ENCODE results near the gene SUPT4H1.
A peak's percentile ranks its signal among the peaks of the same experiment; 100 is the strongest.

SUPT4H1 gene

DNA sequence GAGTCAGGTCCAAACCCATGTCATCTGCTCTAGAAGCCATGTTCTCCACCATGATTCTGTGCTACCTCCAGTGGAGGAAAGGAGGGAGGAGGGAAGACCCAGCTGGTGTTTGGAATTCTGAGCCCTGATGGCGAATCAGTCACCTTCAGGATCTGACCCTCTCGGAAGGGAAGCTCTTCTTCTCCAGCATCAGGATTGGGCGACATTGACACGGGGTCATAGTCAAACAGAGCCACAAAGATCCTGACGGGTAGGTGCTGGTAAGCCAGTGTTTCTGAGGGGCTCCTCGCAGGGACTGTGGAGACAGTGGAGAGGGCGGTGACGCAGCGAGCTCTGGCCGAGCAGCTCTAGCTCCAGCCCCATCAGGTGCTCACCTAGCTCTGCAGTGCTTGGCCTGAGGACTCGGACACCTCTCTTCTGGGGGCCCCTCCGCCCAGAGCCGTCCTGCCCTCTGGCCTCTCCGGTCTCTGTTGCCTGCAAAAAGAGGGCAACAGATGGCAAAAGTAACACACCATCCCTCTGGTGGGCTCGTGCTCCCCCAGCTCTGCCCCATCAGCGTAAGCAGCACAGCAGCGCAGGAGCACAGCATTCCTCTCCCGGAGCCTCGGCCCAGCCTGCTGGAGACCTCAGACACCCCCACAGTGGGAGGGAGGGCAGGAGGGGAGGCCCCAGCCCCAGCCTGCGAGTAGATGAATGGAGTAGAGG, 44.4 kb downstream of the SUPT4H1 start:
- DNase-seq (ENCODE audit: low read depth): no peak
- TF ChIP-seq, protein P1, sequence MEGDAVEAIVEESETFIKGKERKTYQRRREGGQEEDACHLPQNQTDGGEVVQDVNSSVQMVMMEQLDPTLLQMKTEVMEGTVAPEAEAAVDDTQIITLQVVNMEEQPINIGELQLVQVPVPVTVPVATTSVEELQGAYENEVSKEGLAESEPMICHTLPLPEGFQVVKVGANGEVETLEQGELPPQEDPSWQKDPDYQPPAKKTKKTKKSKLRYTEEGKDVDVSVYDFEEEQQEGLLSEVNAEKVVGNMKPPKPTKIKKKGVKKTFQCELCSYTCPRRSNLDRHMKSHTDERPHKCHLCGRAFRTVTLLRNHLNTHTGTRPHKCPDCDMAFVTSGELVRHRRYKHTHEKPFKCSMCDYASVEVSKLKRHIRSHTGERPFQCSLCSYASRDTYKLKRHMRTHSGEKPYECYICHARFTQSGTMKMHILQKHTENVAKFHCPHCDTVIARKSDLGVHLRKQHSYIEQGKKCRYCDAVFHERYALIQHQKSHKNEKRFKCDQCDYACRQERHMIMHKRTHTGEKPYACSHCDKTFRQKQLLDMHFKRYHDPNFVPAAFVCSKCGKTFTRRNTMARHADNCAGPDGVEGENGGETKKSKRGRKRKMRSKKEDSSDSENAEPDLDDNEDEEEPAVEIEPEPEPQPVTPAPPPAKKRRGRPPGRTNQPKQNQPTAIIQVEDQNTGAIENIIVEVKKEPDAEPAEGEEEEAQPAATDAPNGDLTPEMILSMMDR (IDR thresholded peaks at IDR 0.05; ENCODE audit: low read length, missing control alignments): no peak
- no peak overlapping the region for H3K4me3 ChIP-seq (replicated peaks; ENCODE audit: low read depth, low read length)

DNA sequence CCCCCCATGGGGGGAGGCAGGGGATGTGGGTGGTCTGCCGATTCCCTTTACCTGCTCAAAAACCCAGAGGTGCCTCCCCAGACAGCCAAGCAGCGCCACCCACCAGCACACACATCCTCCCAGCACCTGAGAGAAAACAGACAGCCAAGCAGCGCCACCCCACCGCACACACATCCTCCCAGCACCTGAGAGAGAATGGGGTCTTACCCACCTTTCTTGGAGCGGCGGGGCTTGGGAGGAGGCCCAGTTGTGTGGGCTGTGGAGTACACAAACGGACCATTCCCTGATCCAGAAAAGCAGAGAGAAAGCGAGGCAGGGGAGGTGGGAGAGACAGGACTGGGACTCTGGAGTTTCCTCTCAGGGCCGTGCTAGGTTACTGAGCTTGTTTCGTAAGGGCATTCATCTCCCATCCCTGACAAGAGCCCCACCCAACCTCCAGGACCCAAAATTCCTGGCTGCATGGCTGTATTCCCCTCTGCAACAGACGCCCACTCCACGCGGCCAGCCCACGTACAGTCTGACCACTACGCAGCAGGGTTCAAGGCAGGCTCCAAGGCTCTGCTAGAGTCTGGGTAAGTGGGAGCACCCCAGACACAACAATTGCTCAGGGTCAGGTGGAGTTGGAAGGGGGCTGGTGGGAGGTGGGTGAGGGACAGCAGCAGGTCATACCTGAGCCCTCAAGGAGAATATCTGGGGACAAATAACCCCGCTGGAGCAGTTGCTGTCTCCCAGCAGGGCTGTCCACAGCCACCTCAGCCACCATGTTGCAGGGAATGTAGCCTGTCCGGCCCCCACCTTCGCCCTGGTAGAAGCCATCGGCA, 45.7 kb downstream of the SUPT4H1 start:
- no peak overlapping the region for H3K4me3 ChIP-seq (replicated peaks; ENCODE audit: low read depth, low read length)
- TF ChIP-seq, protein P1 (IDR thresholded peaks at IDR 0.05; ENCODE audit: low read length, missing control alignments): no peak
- DNase-seq (ENCODE audit: low read depth): no peak

DNA sequence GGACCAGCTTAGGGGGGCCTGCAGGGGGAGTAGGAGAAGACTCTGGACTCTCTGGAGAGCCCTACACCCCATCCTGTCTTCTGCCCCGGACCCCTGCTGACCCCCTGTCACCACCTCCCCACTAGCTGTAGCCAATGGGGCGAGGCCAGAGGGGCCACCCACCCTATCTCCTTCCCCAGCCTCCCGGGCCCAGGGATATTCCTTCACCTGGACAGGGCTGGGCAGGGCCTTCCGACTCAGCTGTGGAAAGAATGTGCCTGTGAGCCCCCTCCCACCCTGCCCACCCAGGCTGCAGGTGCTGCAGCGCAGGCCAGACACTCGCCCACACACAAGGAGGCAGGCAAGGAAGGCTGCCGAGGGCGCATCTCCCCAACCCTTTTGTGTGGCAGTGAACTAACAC, 46.4 kb downstream of the SUPT4H1 start:
- TF ChIP-seq, protein P1 (IDR thresholded peaks at IDR 0.05; ENCODE audit: low read length, missing control alignments): no peak
- H3K4me3 ChIP-seq (replicated peaks; ENCODE audit: low read depth, low read length): no peak overlapping the region
- DNase-seq (ENCODE audit: low read depth): no peak

DNA sequence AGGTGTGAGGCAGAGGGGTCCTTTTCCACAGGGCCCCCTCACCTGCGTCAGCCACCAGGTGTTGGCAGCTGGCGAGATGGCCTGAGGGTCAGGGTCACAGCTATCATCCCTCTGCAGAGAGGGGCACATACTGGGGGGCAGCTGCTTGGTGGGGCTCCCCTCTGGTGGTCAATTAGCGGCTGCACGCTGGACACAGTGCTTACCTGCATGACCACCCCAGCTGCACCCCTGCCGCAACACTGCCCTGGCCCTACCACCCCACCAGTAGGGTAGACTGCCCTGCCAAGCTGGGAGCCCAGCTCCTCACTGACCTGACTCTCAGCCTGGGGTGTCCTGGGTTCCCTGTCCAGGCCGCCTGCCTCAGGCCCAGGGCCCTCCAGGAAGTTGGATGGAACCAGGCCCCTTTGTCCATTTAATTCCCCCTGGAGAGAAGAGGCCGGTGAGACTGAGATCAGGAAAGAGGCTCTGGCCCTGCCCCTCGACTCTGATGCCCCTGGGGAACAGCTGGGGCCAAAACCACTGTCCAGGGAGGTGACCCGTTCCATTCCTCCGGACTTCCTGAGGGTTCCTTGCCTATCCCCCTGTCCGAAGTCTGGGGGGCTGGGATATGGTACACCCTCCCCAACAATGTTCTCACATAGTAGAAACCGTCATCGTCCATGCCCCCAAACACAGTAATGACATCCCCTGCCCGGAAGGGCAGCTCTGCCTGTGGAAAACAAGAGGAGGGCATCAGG, 47.1 kb downstream of the SUPT4H1 start:
- TF ChIP-seq, protein P1 (IDR thresholded peaks at IDR 0.05; ENCODE audit: low read length, missing control alignments): no peak
- no peak for DNase-seq (ENCODE audit: low read depth)

DNA sequence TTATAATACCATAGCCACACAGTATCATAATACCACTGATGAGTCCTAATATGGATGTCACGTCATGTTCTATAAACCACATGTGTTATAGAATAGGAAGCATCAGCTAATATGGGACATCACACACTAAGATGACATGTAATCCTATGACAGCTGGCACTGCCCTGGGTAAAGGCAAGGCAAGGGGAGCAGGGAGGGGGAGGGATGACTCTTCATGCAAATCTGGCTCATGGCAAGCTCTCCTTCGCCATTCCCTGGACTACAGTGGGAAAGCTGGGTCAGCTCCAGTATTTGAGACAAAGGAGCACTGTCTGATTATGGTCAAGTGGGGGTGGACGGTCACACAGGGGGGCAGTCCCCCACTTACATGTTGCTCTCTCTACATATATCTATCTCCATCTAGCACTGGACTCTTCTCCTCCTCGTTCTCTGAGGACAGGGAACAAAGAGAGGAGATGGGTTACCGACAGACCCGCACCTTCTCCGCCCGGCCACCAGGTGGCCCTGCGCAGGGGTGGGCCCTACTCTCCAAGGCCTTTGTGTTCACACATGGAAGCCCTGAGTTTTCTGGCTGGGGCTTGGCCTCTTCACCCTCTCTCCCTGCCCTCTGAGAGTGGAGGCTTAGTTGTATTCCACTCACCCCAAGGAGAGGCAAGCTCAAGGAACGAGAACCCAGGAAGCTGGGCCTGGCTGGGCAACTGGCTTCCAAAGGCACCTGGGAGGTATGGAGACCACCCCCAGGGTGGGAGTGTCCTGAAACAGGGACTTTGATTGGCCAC, 47.8 kb downstream of the SUPT4H1 start:
- H3K4me3 ChIP-seq (replicated peaks; ENCODE audit: low read depth, low read length): no peak overlapping the region
- TF ChIP-seq, protein P1 (IDR thresholded peaks at IDR 0.05; ENCODE audit: low read length, missing control alignments): peak; percentile 80
- DNase-seq (ENCODE audit: low read depth): peak; percentile 44

More for the DNA sequence above, 47.1 kb downstream of the SUPT4H1 start:
- H3K4me3 ChIP-seq (replicated peaks; ENCODE audit: low read depth, low read length): no peak overlapping the region

DNA sequence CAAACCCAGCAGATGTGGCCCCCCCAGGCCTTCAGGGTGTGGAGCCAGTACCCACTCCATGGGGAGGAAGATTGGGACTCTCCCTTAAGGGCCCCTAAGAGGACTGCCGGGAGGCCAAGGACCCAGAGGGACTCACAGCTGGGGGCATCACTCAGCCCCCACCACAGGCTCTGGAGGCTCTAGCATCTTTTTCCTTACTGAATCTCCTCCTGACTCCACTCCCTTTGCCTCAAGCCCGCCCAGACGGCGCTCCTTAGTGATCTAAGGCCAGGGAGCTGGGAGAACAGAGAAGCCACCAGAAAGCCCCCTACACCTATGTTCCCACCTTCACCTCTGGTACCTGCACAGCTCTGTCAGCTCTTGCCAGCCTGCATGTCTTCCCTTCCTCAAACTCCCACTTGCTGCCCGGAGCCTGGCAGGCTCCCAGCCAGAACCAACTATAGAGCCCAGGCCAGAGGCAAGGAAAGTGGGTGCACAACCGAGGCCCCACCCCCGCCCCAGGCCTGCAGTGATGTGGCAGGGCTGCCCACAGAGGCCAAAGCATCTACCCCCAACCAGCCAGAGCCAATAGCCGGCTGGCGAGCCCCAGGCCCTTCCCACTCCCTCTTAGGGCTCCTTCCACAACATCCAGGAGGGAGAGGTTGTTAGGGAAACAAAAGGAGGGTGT, 48.9 kb downstream of the SUPT4H1 start:
- no peak for DNase-seq (ENCODE audit: low read depth)

More for the DNA sequence above, 48.9 kb downstream of the SUPT4H1 start:
- H3K4me3 ChIP-seq (replicated peaks; ENCODE audit: low read depth, low read length): no peak overlapping the region
- TF ChIP-seq, protein P1 (IDR thresholded peaks at IDR 0.05; ENCODE audit: low read length, missing control alignments): no peak
